B cell (primary cell): Measurements from ENCODE around the gene GPR27.

Source experiments
- EZH2 ChIP-seq: IDR thresholded peaks from 2 replicates; pipeline ENCODE4 v1.6.1; 2012; ENCODE audit warnings: borderline replicate concordance, low read depth, mild to moderate bottlenecking, moderate library complexity, low read length; ENCODE audit not compliant: insufficient read depth, poor library complexity, severe bottlenecking
- TF ChIP-seq, protein P1 (sequence below): fragments of 200-600 bp; IDR thresholded peaks from one replicate; pipeline ENCODE4 v1.8.0; 2022; ENCODE audit warnings: antibody characterized with exemption, mild to moderate bottlenecking

DNA sequence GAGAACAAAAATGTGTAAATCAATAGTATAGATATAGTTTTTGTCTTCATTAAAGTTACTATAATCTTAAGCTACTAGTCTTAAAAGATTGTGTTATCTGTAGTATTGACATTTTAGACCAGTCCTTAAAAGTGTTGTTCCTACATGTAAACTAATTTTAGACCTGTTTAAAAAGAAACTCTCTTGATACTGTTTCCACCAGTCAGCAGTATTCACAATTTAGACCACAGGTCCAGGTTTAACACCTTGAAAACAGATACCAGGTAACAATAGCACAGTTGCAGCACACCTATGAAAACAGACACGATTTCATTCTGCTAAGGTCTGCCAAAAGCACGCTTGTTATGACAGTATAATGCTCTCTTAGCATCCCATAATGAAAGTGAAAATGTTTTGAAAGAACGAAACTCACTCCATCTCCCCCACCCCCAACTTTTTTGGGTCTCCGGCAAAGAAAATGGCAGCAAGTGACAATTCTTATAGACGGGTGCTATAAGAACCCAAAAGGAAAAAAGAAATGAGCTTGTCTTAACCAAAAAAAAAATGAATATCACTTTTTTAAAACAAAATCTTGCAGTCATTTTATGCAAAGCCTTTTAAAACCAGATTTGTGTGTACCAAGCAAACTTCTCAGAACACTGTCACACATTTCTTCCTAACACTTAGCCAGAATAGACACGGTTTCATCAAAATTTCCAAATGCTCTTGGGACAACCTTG lies 30.0 kb upstream of the GPR27 start:
- TF ChIP-seq EZH2, result no peak
- TF ChIP-seq, protein P1, sequence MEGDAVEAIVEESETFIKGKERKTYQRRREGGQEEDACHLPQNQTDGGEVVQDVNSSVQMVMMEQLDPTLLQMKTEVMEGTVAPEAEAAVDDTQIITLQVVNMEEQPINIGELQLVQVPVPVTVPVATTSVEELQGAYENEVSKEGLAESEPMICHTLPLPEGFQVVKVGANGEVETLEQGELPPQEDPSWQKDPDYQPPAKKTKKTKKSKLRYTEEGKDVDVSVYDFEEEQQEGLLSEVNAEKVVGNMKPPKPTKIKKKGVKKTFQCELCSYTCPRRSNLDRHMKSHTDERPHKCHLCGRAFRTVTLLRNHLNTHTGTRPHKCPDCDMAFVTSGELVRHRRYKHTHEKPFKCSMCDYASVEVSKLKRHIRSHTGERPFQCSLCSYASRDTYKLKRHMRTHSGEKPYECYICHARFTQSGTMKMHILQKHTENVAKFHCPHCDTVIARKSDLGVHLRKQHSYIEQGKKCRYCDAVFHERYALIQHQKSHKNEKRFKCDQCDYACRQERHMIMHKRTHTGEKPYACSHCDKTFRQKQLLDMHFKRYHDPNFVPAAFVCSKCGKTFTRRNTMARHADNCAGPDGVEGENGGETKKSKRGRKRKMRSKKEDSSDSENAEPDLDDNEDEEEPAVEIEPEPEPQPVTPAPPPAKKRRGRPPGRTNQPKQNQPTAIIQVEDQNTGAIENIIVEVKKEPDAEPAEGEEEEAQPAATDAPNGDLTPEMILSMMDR, result no peak
